DND-41 (cell line): Measurements from ENCODE around the gene KAZN.
A peak's percentile ranks its signal among the peaks of the same experiment; 100 is the strongest.

Source experiments
- ATAC-seq: fragments of 200-7000 bp; cut with Tn5 transposase; 3 replicates; pipeline ENCODE4 v1.9.1; 2021; ENCODE audit warnings: low read depth; ENCODE audit not compliant: insufficient read depth
- DNase-seq: peaks from one replicate; pipeline ENCODE4 v3.0.0-alpha.2; 2020
- H2AFZ ChIP-seq: 2 replicates; pipeline ENCODE4 v1.6.0; 2012; ENCODE audit warnings: low read depth, low read length
- H3K27ac ChIP-seq: 2 replicates; pipeline ENCODE4 v1.5.1; 2012; ENCODE audit warnings: low read length, inconsistent platforms
- H3K27me3 ChIP-seq: fragments of 200-600 bp; sonication (generic); 2 replicates; pipeline ENCODE4 v1.6.0; 2012; ENCODE audit warnings: low read length, mild to moderate bottlenecking, inconsistent platforms; ENCODE audit not compliant: insufficient read depth, poor library complexity
- H3K36me3 ChIP-seq: 2 replicates; pipeline ENCODE4 v1.5.1; 2012; ENCODE audit warnings: low read length, inconsistent platforms; ENCODE audit not compliant: insufficient read depth
- H3K4me1 ChIP-seq: 2 replicates; pipeline ENCODE4 v1.5.1; 2012; ENCODE audit warnings: mild to moderate bottlenecking, low read length; ENCODE audit not compliant: insufficient read depth
- H3K4me2 ChIP-seq: 2 replicates; pipeline ENCODE4 v1.6.0; 2012; ENCODE audit warnings: mild to moderate bottlenecking, moderate library complexity, low read length, inconsistent platforms; ENCODE audit not compliant: insufficient read depth
- H3K4me3 ChIP-seq, 2 experiments: fragments of 200-600 bp in 1 of 2; shearing (Covaris generic) in 1 of 2; 2 replicates each; pipeline ENCODE4 v1.5.1; 2012 to 2016; ENCODE audit warnings: inconsistent platforms in 2 of 2, low read length in 2 of 2, mild to moderate bottlenecking in 2 of 2, low read depth in 1 of 2, moderate library complexity in 1 of 2
- H3K79me2 ChIP-seq: 2 replicates; pipeline ENCODE4 v1.6.0; 2012; ENCODE audit warnings: low read length, inconsistent platforms; ENCODE audit not compliant: insufficient read depth
- H3K9ac ChIP-seq: 2 replicates; pipeline ENCODE4 v1.6.0; 2012; ENCODE audit warnings: low read depth, mild to moderate bottlenecking, inconsistent platforms, low read length, moderate library complexity
- H3K9me3 ChIP-seq: 2 replicates; pipeline ENCODE4 v1.5.1; 2012; ENCODE audit warnings: low read length, moderate library complexity, mild to moderate bottlenecking, inconsistent platforms; ENCODE audit not compliant: insufficient read depth, severe bottlenecking
- H4K20me1 ChIP-seq: 2 replicates; pipeline ENCODE4 v1.6.0; 2012; ENCODE audit warnings: low read length; ENCODE audit not compliant: insufficient read depth
- CTCF ChIP-seq: IDR thresholded peaks from 2 replicates; pipeline ENCODE4 v1.5.1; 2012; ENCODE audit warnings: borderline replicate concordance, low read length, moderate library complexity, mild to moderate bottlenecking; ENCODE audit not compliant: poor library complexity, severe bottlenecking; ENCODE audit errors: extremely low read depth
- EZH2 ChIP-seq: IDR thresholded peaks from 3 replicates; pipeline ENCODE4 v1.6.1; 2012; ENCODE audit warnings: borderline replicate concordance, low read depth, mild to moderate bottlenecking, moderate library complexity, low read length, inconsistent platforms; ENCODE audit not compliant: severe bottlenecking

Gene KAZN

GRCh38 chr1:15063783-15064182 lies 465.3 kb downstream of the KAZN start:
- Histone ChIP-seq H3K9me3 (peaks cover 5% of the 10 kb centered on the region), H4K20me1 (no peaks in the 10 kb centered on the region; the same call in 1 of the 2 replicates), H2AFZ (no peak overlapping the region), H3K9ac (no peak overlapping the region), H3K4me2 (no peak overlapping the region), H3K4me3 (no peak overlapping the region), H3K36me3 (peaks cover 65% of the 10 kb centered on the region), H3K4me1 (peaks cover 13% of the 10 kb centered on the region), H3K27ac (no peak overlapping the region), H3K27me3 (no peaks in the 10 kb centered on the region), H3K79me2 (no peaks in the 10 kb centered on the region)
- DNase-seq, result no peak
- TF ChIP-seq EZH2 (no peak), CTCF (no peak)
- ATAC-seq, result no peak

- H3K4me2 ChIP-seq, result no peak overlapping the region
- peaks cover 13% of the 10 kb centered on the region for H3K4me1 ChIP-seq
- no peak for ATAC-seq
- H3K27me3 ChIP-seq, result no peaks in the 10 kb centered on the region
- TF ChIP-seq CTCF, result peak; percentile 9
- TF ChIP-seq EZH2, result no peak
- no peak overlapping the region for H2AFZ ChIP-seq
- no peak for DNase-seq
- H4K20me1 ChIP-seq, result no peaks in the 10 kb centered on the region; the same call in 1 of the 2 replicates
- H3K4me3 ChIP-seq, result no peak overlapping the region
- no peak overlapping the region for H3K9ac ChIP-seq
- H3K27ac ChIP-seq, result no peak overlapping the region
- H3K79me2 ChIP-seq, result no peaks in the 10 kb centered on the region
- peaks cover 61% of the 10 kb centered on the region for H3K36me3 ChIP-seq
- peaks cover 5% of the 10 kb centered on the region for H3K9me3 ChIP-seq
Observed at GRCh38 chr1:15064217-15064929, 465.9 kb downstream of the KAZN start.

GRCh38 chr1:15065291-15065690 lies 466.8 kb downstream of the KAZN start:
- peaks cover 52% of the 10 kb centered on the region for H3K36me3 ChIP-seq
- H3K79me2 ChIP-seq, result no peaks in the 10 kb centered on the region
- H2AFZ ChIP-seq, result no peak overlapping the region
- H3K4me1 ChIP-seq, result peaks cover 13% of the 10 kb centered on the region
- no peak overlapping the region for H3K27ac ChIP-seq
- no peak overlapping the region for H3K4me3 ChIP-seq
- no peak for ATAC-seq
- DNase-seq, result no peak
- H3K4me2 ChIP-seq, result no peak overlapping the region
- TF ChIP-seq CTCF (no peak), EZH2 (no peak)
- H3K9ac ChIP-seq, result no peak overlapping the region
- H3K9me3 ChIP-seq, result peaks cover 5% of the 10 kb centered on the region
- H3K27me3 ChIP-seq, result no peaks in the 10 kb centered on the region
- H4K20me1 ChIP-seq, result no peaks in the 10 kb centered on the region; the same call in 1 of the 2 replicates
